ENCODE measurements around the gene RHBDD1. TPM values are rescaled to one million over a fixed set of nuclear protein-coding genes. Genes with fewer than 3 reads are reported as not detected.

RHBDD1 gene
- total and polyA plus RNA-seq, 11 donors = 4.7 to 44.5 (median 32.6) TPM

- ATAC-seq (no peak), DNase-seq (no peak)
- no peaks in the 10 kb centered on the region for H3K36me3 ChIP-seq
- no peak overlapping the region for H3K4me3 ChIP-seq
- peaks cover 0 to 8% (median 0%) of the 10 kb centered on the region in 12 donors for H3K9me3 ChIP-seq
- no peaks in the 10 kb centered on the region for H3K4me1 ChIP-seq
- intact Hi-C loops (cut with DNase I) = no loop called here
- H3K27me3 ChIP-seq = no peaks in the 10 kb centered on the region
- TF ChIP-seq CTCF (IDR thresholded peaks at IDR 0.05) (no peak), POLR2A (IDR thresholded peaks at IDR 0.05) (no peak)
- H3K27ac ChIP-seq = no peak overlapping the region
Measured at GRCh38 chr2:226884166-226884565, 48.3 kb downstream of the RHBDD1 start.

DNA sequence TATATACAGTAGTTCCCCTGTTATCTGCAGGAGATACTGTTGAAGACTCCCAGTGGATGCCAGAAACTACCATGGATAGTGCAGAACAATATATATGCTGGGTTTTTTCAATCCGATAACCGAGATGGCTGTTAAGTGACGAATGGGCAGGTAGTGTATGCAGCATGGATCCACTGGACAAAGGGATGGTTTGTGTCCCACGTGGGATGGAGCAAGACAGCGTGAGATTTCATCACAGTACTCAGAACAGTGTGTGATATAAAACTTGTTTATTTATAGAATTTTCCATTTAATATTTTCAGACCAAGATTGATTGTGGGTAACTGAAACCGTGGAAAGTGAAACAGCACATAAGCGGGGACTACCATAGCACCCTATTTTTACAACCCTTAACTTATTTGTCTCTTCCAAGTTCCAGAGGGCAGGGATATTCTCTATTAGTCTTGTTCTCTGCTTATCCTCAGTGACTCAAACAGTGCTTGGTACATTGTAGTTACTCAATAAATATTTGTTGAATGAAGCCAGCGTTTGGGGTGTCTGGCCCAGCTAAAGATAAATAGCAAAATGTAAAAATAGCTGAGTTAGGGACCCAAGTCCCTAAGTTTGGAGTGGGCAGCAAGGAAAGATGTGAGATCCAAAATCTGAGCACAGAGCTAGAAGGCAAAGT is 50.0 kb downstream of the RHBDD1 start:
- no peak overlapping the region for H3K27ac ChIP-seq
- DNase-seq (no peak), ATAC-seq (no peak)
- intact Hi-C loops (cut with DNase I) = no loop called here
- H3K9me3 ChIP-seq = peaks cover 0 to 8% (median 0%) of the 10 kb centered on the region in 12 donors
- peaks cover 0 to 3% (median 0%) of the 10 kb centered on the region in 9 donors for H3K36me3 ChIP-seq
- H3K27me3 ChIP-seq = no peaks in the 10 kb centered on the region
- 89 to 92% (median 91%) methylated on average over 8 of the region's 8 CpGs for WGBS, 4 donors
- no peaks in the 10 kb centered on the region for H3K4me1 ChIP-seq
- TF ChIP-seq POLR2A (IDR thresholded peaks at IDR 0.05) (no peak), CTCF (IDR thresholded peaks at IDR 0.05) (no peak)
- H3K4me3 ChIP-seq = no peak overlapping the region

DNA sequence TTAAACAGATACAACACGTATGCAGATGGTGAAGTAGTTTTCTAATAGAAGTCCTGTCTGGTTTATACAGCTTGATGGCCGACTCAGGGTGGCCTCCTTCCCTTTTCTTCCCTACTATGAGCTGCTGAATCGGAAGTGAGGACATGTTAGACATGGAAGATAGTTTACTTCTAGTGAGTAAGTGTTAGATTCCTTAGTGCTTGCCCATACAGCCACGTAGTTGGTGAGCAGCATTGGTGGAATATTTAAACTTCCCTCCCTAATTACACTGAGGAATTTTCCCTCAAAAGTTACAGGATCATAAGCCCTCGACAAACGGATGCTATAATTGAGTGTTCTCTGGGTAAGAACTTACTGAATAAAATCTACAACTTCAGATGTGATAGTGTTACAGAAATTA is 52.1 kb downstream of the RHBDD1 start:
- 79 to 90% (median 88%) methylated on average over 6 of the region's 6 CpGs for WGBS, 4 donors
- TF ChIP-seq POLR2A (IDR thresholded peaks at IDR 0.05) (no peak), CTCF (IDR thresholded peaks at IDR 0.05) (no peak)
- Histone ChIP-seq H3K27me3 (no peaks in the 10 kb centered on the region), H3K4me1 (peaks cover 0 to 10% (median 0%) of the 10 kb centered on the region in 12 donors), H3K36me3 (peaks cover 0 to 3% (median 0%) of the 10 kb centered on the region in 9 donors), H3K4me3 (no peak overlapping the region), H3K9me3 (peaks cover 0 to 6% (median 0%) of the 10 kb centered on the region in 12 donors), H3K27ac (no peak overlapping the region)
- no peak for DNase-seq
- no peak for ATAC-seq
- intact Hi-C loops (cut with DNase I) = no loop called here

DNA sequence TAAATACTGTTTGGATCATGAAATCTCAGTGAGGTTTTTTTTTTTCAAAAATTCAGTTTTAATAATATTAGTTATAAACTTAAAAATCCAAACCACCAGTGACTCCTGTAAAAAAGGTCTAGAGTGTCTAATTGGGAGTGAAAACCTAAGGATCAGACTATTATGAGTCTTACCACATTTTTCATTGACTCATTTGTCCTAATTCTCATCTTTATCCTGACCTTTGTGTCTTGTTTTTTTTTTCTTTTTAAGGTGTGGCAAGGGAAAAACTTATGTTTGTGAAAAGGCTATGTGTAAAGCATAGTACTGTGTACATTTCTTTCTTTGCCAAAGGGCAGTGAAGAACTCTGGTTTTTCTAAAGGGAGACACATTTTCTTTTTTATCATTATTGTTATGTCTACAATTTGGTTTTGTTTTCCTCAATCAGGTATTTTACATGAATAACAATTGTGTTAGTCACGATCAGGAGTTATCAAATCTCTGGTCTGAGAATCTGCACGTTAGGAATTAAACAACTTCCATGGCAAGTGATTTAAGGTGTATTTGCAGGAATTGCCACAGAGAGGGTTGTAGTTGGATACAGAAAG is 52.6 kb downstream of the RHBDD1 start:
- ATAC-seq (no peak), DNase-seq (no peak)
- 85 to 94% (median 88%) methylated on average over 2 of the region's 2 CpGs for WGBS, 4 donors
- Histone ChIP-seq H3K4me3 (no peak overlapping the region), H3K27ac (no peak overlapping the region), H3K4me1 (peaks cover 0 to 10% (median 0%) of the 10 kb centered on the region in 12 donors), H3K36me3 (peaks cover 0 to 3% (median 0%) of the 10 kb centered on the region in 9 donors), H3K27me3 (no peaks in the 10 kb centered on the region), H3K9me3 (peaks cover 0 to 6% (median 0%) of the 10 kb centered on the region in 12 donors)
- TF ChIP-seq POLR2A (IDR thresholded peaks at IDR 0.05) (no peak), CTCF (IDR thresholded peaks at IDR 0.05) (no peak)
- intact Hi-C loops (cut with DNase I) = no loop called here

All from heart left ventricle (tissue), 16 donors.